HepG2 (cell line): ENCODE measurements around the gene HSD3B7. TPM values are rescaled to one million over a fixed set of nuclear protein-coding genes. Genes with fewer than 3 reads are reported as not detected.

ENCODE experiments used
- ARNT ChIP-seq: fragments of 450-650 bp; IDR thresholded peaks from 2 replicates; pipeline ENCODE4 v1.6.1; 2017
- KDM1A ChIP-seq: IDR thresholded peaks from 2 replicates; pipeline ENCODE4 v1.6.1; 2016; ENCODE audit warnings: missing compliant biosample characterization
- KDM3A ChIP-seq: IDR thresholded peaks from 2 replicates; pipeline ENCODE4 v1.6.1; 2018; ENCODE audit warnings: low read depth, missing compliant biosample characterization
- RERE ChIP-seq: IDR thresholded peaks from 2 replicates; pipeline ENCODE4 v1.6.1; 2016; ENCODE audit warnings: low read depth, missing genetic modification reagents, missing compliant biosample characterization
- SRSF1 ChIP-seq: fragments of 200-400 bp; formaldehyde crosslinking; optimal IDR thresholded peaks from 2 replicates; pipeline ENCODE3; 2017; ENCODE audit warnings: mild to moderate bottlenecking, low read depth, low read length, moderate library complexity
- TBP ChIP-seq: sonication (generic); formaldehyde crosslinking; IDR thresholded peaks from 2 replicates; pipeline ENCODE4 v1.5.0; 2020; ENCODE audit warnings: missing genetic modification reagents
- TFDP1 ChIP-seq: IDR thresholded peaks from 2 replicates; pipeline ENCODE4 v1.6.1; 2016; ENCODE audit warnings: missing compliant biosample characterization, missing genetic modification reagents, borderline replicate concordance
- TFDP2 ChIP-seq: sonication (generic); formaldehyde crosslinking; IDR thresholded peaks from 2 replicates; pipeline ENCODE4 v1.4.0; 2020; ENCODE audit warnings: missing genetic modification reagents
- ZHX1 ChIP-seq: sonication (generic); formaldehyde crosslinking; IDR thresholded peaks from 2 replicates; pipeline ENCODE4 v1.8.1; 2022; ENCODE audit warnings: low read depth, mild to moderate bottlenecking, missing genetic modification reagents
- ZNF318 ChIP-seq: sonication (generic); formaldehyde crosslinking; IDR thresholded peaks from 2 replicates; pipeline ENCODE4 v1.4.0; 2020; ENCODE audit warnings: mild to moderate bottlenecking, missing genetic modification reagents
- ZNF589 ChIP-seq: sonication (generic); formaldehyde crosslinking; conservative IDR thresholded peaks from 2 replicates; pipeline ENCODE4 v1.8.0; 2022; ENCODE audit warnings: mild to moderate bottlenecking, moderate library complexity, missing genetic modification reagents
- polyA plus RNA-seq, 8 experiments: library from polyadenylated mRNA; depleted of rRNA in 3 of 8; stranded (reverse) in 7 of 8; unstranded in 1 of 8; fragments of >200 nt; fragmentation: Illumina TruSeq in 4 of 8; extraction: Trizol in 4 of 8; gene quantifications; 2 replicates each; pipeline versions ENCODE4 v1.2.1 to v1.2.3, GENCODE V29; 2011 to 2016; ENCODE audit warnings: low read depth in 4 of 8, missing spikeins in 1 of 8, mixed read lengths in 1 of 8; ENCODE audit not compliant: insufficient read depth in 1 of 8
- total RNA-seq, 5 experiments: library from RNA; depleted of rRNA; stranded (reverse); fragments of >200 nt; fragmentation: Illumina TruSeq; extraction: Trizol; gene quantifications; 2 replicates each; pipeline ENCODE4 v1.2.3, GENCODE V29; 2016; ENCODE audit warnings: low read depth in 1 of 5

The HSD3B7 gene
- total and polyA plus RNA-seq, 2 of the 13 experiments (the other 11 are each of a cell fraction or from before 2014, with no cell fraction given), result 32.9 to 69.7 TPM

GRCh38 chr16:30953111-30953510, 31.9 kb upstream of the HSD3B7 start (continued):
- TF ChIP-seq ZHX1 (CRISPR knock-in tag) (no peak), KDM1A (no peak), ZNF318 (CRISPR knock-in tag) (no peak), ZNF589 (CRISPR knock-in tag) (no peak), KDM3A (no peak), SRSF1 (no peak), RERE (no peak), ARNT (no peak), TFDP2 (no peak), TBP (CRISPR knock-in tag) (no peak), TFDP1 (no peak)
